BJ (cell line): ENCODE data around the gene METAP1D. TPM values are rescaled to one million over a fixed set of nuclear protein-coding genes. Genes with fewer than 3 reads are reported as not detected.

Experiments
- CTCF ChIA-PET: fragments of 350-600 bp; formaldehyde crosslinking; extraction: SDS; loops from one replicate; lab custom pipeline; 2021; ENCODE audit warnings: antibody characterized with exemption, inconsistent platforms; lab: Yijun Ruan, JAX
- POLR2A ChIA-PET: fragments of 300-600 bp; sonication (Branson Sonifier 250); formaldehyde crosslinking; extraction: SDS; loops from one replicate; lab custom pipeline; 2021; ENCODE audit warnings: antibody characterized with exemption; lab: Charles Lee
- DNase-seq: peaks from one replicate; pipeline ENCODE4 v3.0.0-alpha.2; 2011; ENCODE audit warnings: low read depth
- H3K27me3 ChIP-seq: 2 replicates; pipeline ENCODE4 v1.6.0; 2011; ENCODE audit warnings: low read length; ENCODE audit not compliant: control insufficient read depth, insufficient read depth
- H3K36me3 ChIP-seq: 2 replicates; pipeline ENCODE4 v1.5.1; 2011; ENCODE audit warnings: low read length; ENCODE audit not compliant: control insufficient read depth, insufficient read depth
- H3K4me3 ChIP-seq: 2 replicates; pipeline ENCODE4 v1.5.1; 2011; ENCODE audit warnings: low read depth, mild to moderate bottlenecking, control low read depth, low read length
- CTCF ChIP-seq: IDR thresholded peaks from 2 replicates; pipeline ENCODE4 v1.5.1; 2011; ENCODE audit warnings: low read depth, mild to moderate bottlenecking, control low read depth, inconsistent platforms, low read length, moderate library complexity; ENCODE audit not compliant: insufficient read depth
- polyA plus RNA-seq: library from polyadenylated mRNA; depleted of rRNA; stranded (reverse); fragments of >200 nt; gene quantifications from 2 replicates; pipeline ENCODE4 v1.2.3, GENCODE V29; 2011

Gene METAP1D
- polyA plus RNA-seq, 1 experiment, result 4.8 TPM

GRCh38 chr2:171965238-171965637 lies 34.5 kb upstream of the METAP1D start:
- DNase-seq, result no peak
- Histone ChIP-seq H3K4me3 (no peak overlapping the region), H3K36me3 (no peaks in the 10 kb centered on the region), H3K27me3 (no peaks in the 10 kb centered on the region)
- CTCF ChIA-PET, result no interaction called here
- POLR2A ChIA-PET, result interaction anchor here (0.5 kb wide), 1 partner anchor 71 kb away, joined by 5 read pairs; the partner anchor contains the start of gene SLC25A12
- TF ChIP-seq CTCF, result no peak

GRCh38 chr2:171965661-171966060 lies 34.1 kb upstream of the METAP1D start:
- no peak for DNase-seq
- Histone ChIP-seq H3K27me3 (no peaks in the 10 kb centered on the region), H3K36me3 (no peaks in the 10 kb centered on the region), H3K4me3 (no peak overlapping the region)
- no peak for TF ChIP-seq CTCF
- ChIA-PET POLR2A (no interaction called here), CTCF (no interaction called here)

GRCh38 chr2:171966235-171966634 lies 33.5 kb upstream of the METAP1D start:
- POLR2A ChIA-PET, result no interaction called here
- H3K27me3 ChIP-seq, result no peaks in the 10 kb centered on the region
- TF ChIP-seq CTCF, result no peak
- no peaks in the 10 kb centered on the region for H3K36me3 ChIP-seq
- CTCF ChIA-PET, result no interaction called here
- no peak overlapping the region for H3K4me3 ChIP-seq
- no peak for DNase-seq

GRCh38 chr2:171966688-171967087 lies 33.1 kb upstream of the METAP1D start:
- Histone ChIP-seq H3K4me3 (no peak overlapping the region), H3K36me3 (no peaks in the 10 kb centered on the region), H3K27me3 (no peaks in the 10 kb centered on the region)
- ChIA-PET POLR2A (no interaction called here), CTCF (no interaction called here)
- DNase-seq, result no peak
- no peak for TF ChIP-seq CTCF

- Histone ChIP-seq H3K4me3 (no peak overlapping the region), H3K36me3 (no peaks in the 10 kb centered on the region; the same call in none of the 2 replicates), H3K27me3 (no peaks in the 10 kb centered on the region)
- CTCF ChIA-PET, result no interaction called here
- no peak for TF ChIP-seq CTCF
- DNase-seq, result no peak
- POLR2A ChIA-PET, result no interaction called here
These were observed 31.2 kb upstream of the METAP1D start for GRCh38 chr2:171968509-171968908.
